Sigmoid colon (tissue), 3 donors: ENCODE data around the gene NELFE.

Experiments
- POLR2A ChIP-seq, 2 donors: fragments of 450-650 bp; IDR thresholded peaks; one replicate each; pipeline ENCODE4 v1.6.1; 2016; ENCODE audit warnings: antibody characterized with exemption in 2 of 2, mild to moderate bottlenecking in 2 of 2, moderate library complexity in 2 of 2
- TF ChIP-seq, protein P1 (sequence below), 4 experiments: fragments of 450-650 bp in 3 of 4; fragments of 200-600 bp in 1 of 4; IDR thresholded peaks; one replicate each; pipeline ENCODE4 v1.5.1; 2016 to 2019; ENCODE audit warnings: antibody characterized with exemption in 4 of 4, mild to moderate bottlenecking in 3 of 4, moderate library complexity in 2 of 4

DNA sequence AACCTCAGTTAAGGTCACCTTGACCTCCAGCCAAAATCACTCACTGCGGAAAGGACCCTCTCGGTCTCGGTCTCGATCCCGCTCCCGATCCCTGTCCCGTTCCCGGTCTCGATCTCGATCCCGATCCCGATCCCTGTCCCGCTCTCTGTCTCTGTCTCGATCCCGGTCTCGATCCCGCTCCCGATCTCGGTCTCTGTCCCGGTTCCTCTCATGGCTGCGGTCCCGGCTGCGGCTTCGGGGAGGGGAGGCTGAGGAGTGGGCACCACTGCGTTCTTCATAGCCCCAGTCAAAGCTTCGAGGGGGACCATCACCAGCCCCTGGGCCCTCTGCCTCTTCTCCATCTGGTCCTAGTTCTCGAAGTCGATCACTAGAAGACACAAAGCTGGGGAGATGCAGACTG lies 4.3 kb downstream of the NELFE start:
- TF ChIP-seq, protein P1, sequence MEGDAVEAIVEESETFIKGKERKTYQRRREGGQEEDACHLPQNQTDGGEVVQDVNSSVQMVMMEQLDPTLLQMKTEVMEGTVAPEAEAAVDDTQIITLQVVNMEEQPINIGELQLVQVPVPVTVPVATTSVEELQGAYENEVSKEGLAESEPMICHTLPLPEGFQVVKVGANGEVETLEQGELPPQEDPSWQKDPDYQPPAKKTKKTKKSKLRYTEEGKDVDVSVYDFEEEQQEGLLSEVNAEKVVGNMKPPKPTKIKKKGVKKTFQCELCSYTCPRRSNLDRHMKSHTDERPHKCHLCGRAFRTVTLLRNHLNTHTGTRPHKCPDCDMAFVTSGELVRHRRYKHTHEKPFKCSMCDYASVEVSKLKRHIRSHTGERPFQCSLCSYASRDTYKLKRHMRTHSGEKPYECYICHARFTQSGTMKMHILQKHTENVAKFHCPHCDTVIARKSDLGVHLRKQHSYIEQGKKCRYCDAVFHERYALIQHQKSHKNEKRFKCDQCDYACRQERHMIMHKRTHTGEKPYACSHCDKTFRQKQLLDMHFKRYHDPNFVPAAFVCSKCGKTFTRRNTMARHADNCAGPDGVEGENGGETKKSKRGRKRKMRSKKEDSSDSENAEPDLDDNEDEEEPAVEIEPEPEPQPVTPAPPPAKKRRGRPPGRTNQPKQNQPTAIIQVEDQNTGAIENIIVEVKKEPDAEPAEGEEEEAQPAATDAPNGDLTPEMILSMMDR (IDR thresholded peaks at IDR 0.05), result no peak
- no peak for TF ChIP-seq POLR2A (IDR thresholded peaks at IDR 0.05)
